Upper lobe of left lung (tissue), 6 donors: ENCODE data around the gene CUTA. TPM values are rescaled to one million over a fixed set of nuclear protein-coding genes. Genes with fewer than 3 reads are reported as not detected.

ENCODE experiments used
- ATAC-seq, 2 donors: fragments of 200-7000 bp; cut with Tn5 transposase; one replicate each; pipeline ENCODE4 v1.9.1; 2022; ENCODE audit warnings: mild to moderate bottlenecking in 2 of 2, moderate library complexity in 2 of 2; ENCODE audit not compliant: low FRiP score in 2 of 2
- DNase-seq, 2 donors: peaks; one replicate each; pipeline ENCODE4 v3.0.0-alpha.2; 2019 to 2020
- H3K27ac ChIP-seq, 4 donors: fragments of 200-600 bp; sonication (generic); one replicate each; pipeline ENCODE4 v1.5.1; 2016 to 2019
- H3K27me3 ChIP-seq, 4 donors: fragments of 200-600 bp; sonication (generic); one replicate each; pipeline ENCODE4 v1.5.1; 2017 to 2019
- H3K36me3 ChIP-seq, 4 donors: fragments of 200-600 bp; sonication (generic); one replicate each; pipeline ENCODE4 v1.5.1; 2016 to 2019
- H3K4me1 ChIP-seq, 4 donors: fragments of 200-600 bp; sonication (generic); one replicate each; pipeline ENCODE4 v1.5.1; 2018 to 2019
- H3K4me3 ChIP-seq, 4 donors: fragments of 200-600 bp; sonication (generic); one replicate each; pipeline ENCODE4 v1.5.1; 2017 to 2019; ENCODE audit warnings: mild to moderate bottlenecking in 2 of 4, moderate library complexity in 1 of 4
- H3K9me3 ChIP-seq, 4 donors: fragments of 200-600 bp; sonication (generic); one replicate each; pipeline ENCODE4 v1.5.1; 2018 to 2019
- CTCF ChIP-seq, 6 experiments: fragments of 450-650 bp in 4 of 6; fragments of 200-600 bp in 2 of 6; sonication (generic) in 2 of 6; IDR thresholded peaks; one replicate each; pipeline ENCODE4 v1.5.1; 2016 to 2019; ENCODE audit warnings: antibody characterized with exemption in 6 of 6
- EP300 ChIP-seq, 4 donors: sonication (generic); formaldehyde crosslinking; IDR thresholded peaks; one replicate each; pipeline ENCODE4 v1.5.1; 2017; ENCODE audit warnings: antibody characterized with exemption in 4 of 4, control low read depth in 2 of 4
- POLR2A ChIP-seq, 4 donors: fragments of 450-650 bp; IDR thresholded peaks; one replicate each; pipeline ENCODE4 v1.5.1; 2016 to 2017; ENCODE audit warnings: antibody characterized with exemption in 4 of 4, mild to moderate bottlenecking in 2 of 4
- POLR2AphosphoS5 ChIP-seq, 2 donors: sonication (generic); formaldehyde crosslinking; IDR thresholded peaks; one replicate each; pipeline ENCODE4 v1.5.1; 2017; ENCODE audit warnings: antibody characterized with exemption in 2 of 2
- WGBS, 2 donors: methylation state at CpG; one replicate each; pipeline ENCODE4 v1.1.5; 2017 to 2018; 5-methylcytosine and 5-hydroxymethylcytosine counted together
- total RNA-seq, 6 donors: library from RNA; depleted of rRNA in 4 of 6; stranded (reverse); fragments of >200 nt in 4 of 6; gene quantifications; one replicate each; pipeline versions ENCODE4 v1.1.0 to v1.2.1, GENCODE V29; 2016 to 2021
- donor health status: DM: no; HTN: no; CAD: no; lungs with moderate emphysema.
- donor health status: DM: no; HTN: yes; CAD: no; lungs with severe emphysema.

The CUTA gene
- total RNA-seq, 6 donors from 2014 or later = 53.4 to 171 (median 112) TPM

- ATAC-seq (no peak), DNase-seq (peak in 1 of 2 donors; percentile 51)
- Histone ChIP-seq H3K36me3 (peaks cover 0 to 61% (median 39%) of the 10 kb centered on the region in 4 donors), H3K4me1 (no peaks in the 10 kb centered on the region), H3K9me3 (no peaks in the 10 kb centered on the region), H3K27ac (no peak overlapping the region), H3K27me3 (no peaks in the 10 kb centered on the region), H3K4me3 (no peak overlapping the region)
- no peak for TF ChIP-seq POLR2A (IDR thresholded peaks at IDR 0.05)
- no peak for TF ChIP-seq POLR2AphosphoS5 (IDR thresholded peaks at IDR 0.05)
- TF ChIP-seq EP300 (IDR thresholded peaks at IDR 0.05) = no peak
- no peak for TF ChIP-seq CTCF (IDR thresholded peaks at IDR 0.05)
- 93 to 96% methylated on average over 16 to 18 of the region's 18 CpGs for WGBS, 2 donors
Measured at GRCh38 chr6:33437666-33438065, 19.8 kb upstream of the CUTA start.

- ATAC-seq (no peak), DNase-seq (no peak)
- no peak overlapping the region for H3K4me3 ChIP-seq
- no peak overlapping the region for H3K27ac ChIP-seq
- peaks cover 11 to 23% (median 21%) of the 10 kb centered on the region in 4 donors for H3K4me1 ChIP-seq
- 71 to 83% methylated on average over 4 of the region's 4 CpGs for WGBS, 2 donors
- H3K27me3 ChIP-seq = no peaks in the 10 kb centered on the region
- TF ChIP-seq POLR2AphosphoS5 (IDR thresholded peaks at IDR 0.05) (no peak), CTCF (IDR thresholded peaks at IDR 0.05) (no peak), EP300 (IDR thresholded peaks at IDR 0.05) (no peak), POLR2A (IDR thresholded peaks at IDR 0.05) (no peak)
- H3K36me3 ChIP-seq = peaks cover 0 to 41% (median 28%) of the 10 kb centered on the region in 4 donors
- H3K9me3 ChIP-seq = no peaks in the 10 kb centered on the region
Measured at GRCh38 chr6:33434961-33435360, 17.1 kb upstream of the CUTA start.

DNA sequence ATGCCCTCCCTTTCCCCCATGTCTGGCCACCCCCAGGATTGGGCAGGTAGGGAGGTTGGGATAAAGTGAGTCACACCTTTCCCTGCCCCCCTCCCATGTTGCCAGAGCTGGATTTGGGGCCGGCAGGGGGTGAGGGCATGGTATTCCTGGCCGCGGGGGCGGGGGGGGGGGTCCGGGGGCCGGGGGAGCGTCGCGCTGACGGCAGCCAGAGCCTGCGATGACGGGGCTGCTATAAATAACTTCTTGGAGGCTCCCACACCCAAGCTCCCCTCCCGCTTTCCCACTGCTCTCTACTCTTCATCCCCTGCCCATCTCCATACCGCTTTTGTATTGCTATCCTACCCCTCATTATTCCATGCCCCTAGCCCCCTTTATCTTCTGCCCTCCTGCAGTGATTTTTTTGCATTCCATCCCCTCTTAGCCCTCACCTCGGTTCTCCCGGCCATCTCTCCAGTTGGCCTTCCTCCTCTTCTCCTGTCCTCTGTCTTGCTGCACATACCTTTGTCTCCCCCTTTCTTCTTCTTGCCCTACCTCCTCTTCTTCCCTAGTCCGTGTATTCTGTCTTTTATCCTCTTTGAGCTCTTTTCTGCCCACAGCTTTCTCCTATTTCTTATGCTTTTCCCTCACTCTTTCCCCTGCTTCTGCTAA, 15.8 kb upstream of the CUTA start:
- ATAC-seq (no peak), DNase-seq (no peak)
- Histone ChIP-seq H3K27ac (no peak overlapping the region), H3K4me1 (peaks cover 15 to 35% (median 33%) of the 10 kb centered on the region in 4 donors), H3K9me3 (no peaks in the 10 kb centered on the region), H3K36me3 (peaks cover 0 to 35% (median 24%) of the 10 kb centered on the region in 4 donors), H3K27me3 (no peaks in the 10 kb centered on the region), H3K4me3 (no peak overlapping the region)
- 28 to 37% methylated on average over 15 to 16 of the region's 17 CpGs for WGBS, 2 donors
- no peak for TF ChIP-seq EP300 (IDR thresholded peaks at IDR 0.05)
- TF ChIP-seq POLR2A (IDR thresholded peaks at IDR 0.05) = no peak
- TF ChIP-seq POLR2AphosphoS5 (IDR thresholded peaks at IDR 0.05) = no peak
- TF ChIP-seq CTCF (IDR thresholded peaks at IDR 0.05) = no peak

GRCh38 chr6:33433001-33433543, 15.2 kb upstream of the CUTA start:
- WGBS, 2 donors = 92 to 100% methylated on average over 1 of the region's 1 CpG
- ATAC-seq = no peak
- H3K27ac ChIP-seq = no peak overlapping the region
- H3K9me3 ChIP-seq = no peaks in the 10 kb centered on the region
- peaks cover 0 to 29% (median 18%) of the 10 kb centered on the region in 4 donors for H3K36me3 ChIP-seq
- H3K27me3 ChIP-seq = no peaks in the 10 kb centered on the region
- peaks cover 21 to 41% (median 38%) of the 10 kb centered on the region in 4 donors for H3K4me1 ChIP-seq
- TF ChIP-seq EP300 (IDR thresholded peaks at IDR 0.05) (no peak), POLR2AphosphoS5 (IDR thresholded peaks at IDR 0.05) (no peak), CTCF (IDR thresholded peaks at IDR 0.05) (no peak), POLR2A (IDR thresholded peaks at IDR 0.05) (no peak)
- H3K4me3 ChIP-seq = no peak overlapping the region
- DNase-seq = no peak
